Left lobe of liver (tissue), 2 donors: ENCODE measurements around the gene PSMD2. TPM values are rescaled to one million over a fixed set of nuclear protein-coding genes. Genes with fewer than 3 reads are reported as not detected.
"Not testable (repeated sequence)": the region's sequence is repeated elsewhere in the genome, so short reads cannot be mapped to it uniquely, and the experiment has no call there.

Experiments used
- ATAC-seq: fragments of 200-7000 bp; cut with Tn5 transposase; one replicate; pipeline ENCODE4 v1.9.1; 2020; ENCODE audit warnings: mild to moderate bottlenecking, moderate library complexity
- DNase-seq: peaks from one replicate; pipeline ENCODE4 v3.0.0-alpha.2; 2020; ENCODE audit warnings: low spot score
- total RNA-seq: library from RNA; stranded (reverse); gene quantifications from one replicate; pipeline ENCODE4 v1.2.1, GENCODE V29; 2021
- donor health status: DM: no; HTN: no; CAD: no; lungs with moderate emphysema.
- donor health status: DM: no; HTN: yes; CAD: no.

Gene PSMD2
- total RNA-seq, 1 donor from 2014 or later = 94.1 TPM

DNA sequence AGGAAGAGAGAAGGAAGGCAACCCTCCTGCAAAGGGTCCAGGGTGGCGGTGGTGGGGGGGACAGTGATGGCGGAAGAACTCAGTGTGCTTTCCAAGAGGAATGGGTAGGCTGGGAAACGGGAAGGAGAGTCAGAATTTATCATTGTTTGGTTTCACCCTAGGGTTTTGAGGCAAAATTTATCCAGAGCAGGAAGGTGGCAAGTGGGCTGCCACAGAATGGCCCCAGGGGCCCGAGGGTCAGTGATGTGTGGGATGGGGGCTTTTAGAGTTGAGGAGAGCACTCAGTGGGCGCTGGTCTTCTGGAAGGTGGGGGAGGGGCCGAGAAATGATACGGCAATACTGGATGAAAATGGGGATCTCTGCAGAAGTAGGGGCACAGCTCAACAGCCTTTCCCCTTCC is 38.9 kb downstream of the PSMD2 start:
- DNase-seq (peak; percentile 42), ATAC-seq (no peak)

GRCh38 chr3:184338511-184338945 is 39.5 kb downstream of the PSMD2 start:
- DNase-seq (peak; percentile 51), ATAC-seq (no peak)

DNA sequence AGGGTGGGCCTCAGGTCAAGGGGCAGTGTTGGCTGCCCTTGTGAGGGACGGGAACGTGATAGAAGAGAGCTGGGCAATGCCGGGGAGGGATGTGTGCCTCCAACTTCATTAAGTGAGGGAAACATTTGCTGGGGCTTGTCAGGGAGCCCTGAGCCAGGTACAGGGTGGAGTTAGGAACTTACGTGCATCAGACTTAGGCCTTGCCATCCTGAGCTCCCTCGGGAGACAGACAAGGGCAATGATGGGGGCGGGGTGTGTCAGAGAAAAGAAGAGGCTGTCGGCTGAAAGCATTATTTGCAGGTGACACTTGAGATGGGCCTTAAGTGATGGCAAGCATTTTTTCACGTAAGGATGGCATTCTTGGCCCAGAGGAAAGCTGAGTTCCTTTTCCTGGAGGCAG is 40.0 kb downstream of the PSMD2 start:
- DNase-seq = no peak
- no peak for ATAC-seq

GRCh38 chr3:184339451-184340135 is 40.6 kb downstream of the PSMD2 start:
- not testable (repeated sequence) for ATAC-seq, DNase-seq

GRCh38 chr3:184341925-184342324 is 42.9 kb downstream of the PSMD2 start:
- DNase-seq (no peak), ATAC-seq (no peak)

DNA sequence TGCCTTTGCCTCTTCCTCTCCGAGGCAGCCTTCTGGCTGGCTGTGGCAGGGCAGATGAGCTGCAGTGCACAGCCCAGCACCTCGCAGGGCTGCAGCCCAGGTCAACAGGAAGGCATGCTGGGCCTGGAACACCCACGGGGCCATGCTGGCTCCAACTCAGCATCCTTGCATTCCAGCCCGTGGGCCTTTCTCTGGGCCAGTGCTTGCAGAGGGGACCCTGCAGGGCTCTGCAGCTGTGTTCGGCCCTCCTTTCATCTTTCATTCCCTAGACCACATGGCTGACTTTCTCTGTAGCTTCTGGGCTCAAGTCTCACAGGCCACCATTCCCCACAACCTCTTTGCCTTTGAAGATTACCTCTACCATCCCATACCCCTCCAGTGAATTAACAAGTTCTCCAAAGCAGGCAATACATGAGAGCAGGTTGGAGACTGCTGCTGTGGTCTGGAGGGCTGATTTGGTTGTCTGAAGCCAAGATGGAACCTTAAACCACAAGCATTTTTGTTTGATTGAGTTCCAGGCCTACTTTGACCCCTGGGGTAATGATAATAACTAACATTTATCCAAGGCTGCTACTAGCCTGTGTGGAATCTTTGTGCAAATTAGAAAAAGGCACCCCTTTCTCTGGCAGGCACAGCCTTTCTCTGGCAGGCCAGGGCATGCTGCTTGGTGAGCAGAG is 44.3 kb downstream of the PSMD2 start:
- DNase-seq (no peak), ATAC-seq (no peak)

DNA sequence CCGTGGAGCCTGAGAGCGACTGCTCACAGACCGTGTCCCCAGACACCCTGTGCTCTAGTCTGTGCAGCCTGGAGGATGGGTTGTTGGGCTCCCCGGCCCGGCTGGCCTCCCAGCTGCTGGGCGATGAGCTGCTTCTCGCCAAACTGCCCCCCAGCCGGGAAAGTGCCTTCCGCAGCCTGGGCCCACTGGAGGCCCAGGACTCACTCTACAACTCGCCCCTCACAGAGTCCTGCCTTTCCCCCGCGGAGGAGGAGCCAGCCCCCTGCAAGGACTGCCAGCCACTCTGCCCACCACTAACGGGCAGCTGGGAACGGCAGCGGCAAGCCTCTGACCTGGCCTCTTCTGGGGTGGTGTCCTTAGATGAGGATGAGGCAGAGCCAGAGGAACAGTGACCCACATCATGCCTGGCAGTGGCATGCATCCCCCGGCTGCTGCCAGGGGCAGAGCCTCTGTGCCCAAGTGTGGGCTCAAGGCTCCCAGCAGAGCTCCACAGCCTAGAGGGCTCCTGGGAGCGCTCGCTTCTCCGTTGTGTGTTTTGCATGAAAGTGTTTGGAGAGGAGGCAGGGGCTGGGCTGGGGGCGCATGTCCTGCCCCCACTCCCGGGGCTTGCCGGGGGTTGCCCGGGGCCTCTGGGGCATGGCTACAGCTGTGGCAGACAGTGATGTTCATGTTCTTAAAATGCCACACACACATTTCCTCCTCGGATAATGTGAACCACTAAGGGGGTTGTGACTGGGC is 45.7 kb downstream of the PSMD2 start:
- DNase-seq (no peak), ATAC-seq (no peak)

GRCh38 chr3:184345317-184346144 is 46.5 kb downstream of the PSMD2 start:
- peak; percentile 94 for ATAC-seq
- DNase-seq = peak; percentile 76

GRCh38 chr3:184346480-184347190 is 47.6 kb downstream of the PSMD2 start:
- DNase-seq (peak; percentile 45), ATAC-seq (no peak)

- ATAC-seq (no peak), DNase-seq (no peak)
Measured at GRCh38 chr3:184347321-184348056, 48.4 kb downstream of the PSMD2 start.

DNA sequence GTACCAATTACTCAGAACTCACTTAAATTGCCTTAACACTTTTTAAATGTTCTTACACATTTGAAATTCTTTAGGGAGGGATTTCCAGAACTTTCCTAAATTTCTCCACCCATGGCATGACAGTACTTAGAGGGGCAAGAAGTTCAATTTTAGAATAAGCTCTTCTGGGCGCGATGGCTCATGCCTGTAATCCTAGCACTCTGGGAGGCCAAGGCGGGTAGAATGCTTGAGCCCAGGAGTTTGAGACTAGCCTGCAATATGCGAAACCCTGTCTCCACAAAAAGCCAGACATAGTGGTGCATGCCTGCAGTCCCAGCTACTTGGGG is 49.0 kb downstream of the PSMD2 start:
- ATAC-seq (no peak), DNase-seq (no peak)

- no peak for ATAC-seq
- DNase-seq = no peak
Measured at GRCh38 chr3:184349563-184350470, 50.8 kb downstream of the PSMD2 start.

GRCh38 chr3:184350618-184351017 is 51.6 kb downstream of the PSMD2 start:
- no peak for ATAC-seq
- no peak for DNase-seq

- ATAC-seq (no peak), DNase-seq (no peak)
Measured at GRCh38 chr3:184351511-184352148, 52.6 kb downstream of the PSMD2 start.

DNA sequence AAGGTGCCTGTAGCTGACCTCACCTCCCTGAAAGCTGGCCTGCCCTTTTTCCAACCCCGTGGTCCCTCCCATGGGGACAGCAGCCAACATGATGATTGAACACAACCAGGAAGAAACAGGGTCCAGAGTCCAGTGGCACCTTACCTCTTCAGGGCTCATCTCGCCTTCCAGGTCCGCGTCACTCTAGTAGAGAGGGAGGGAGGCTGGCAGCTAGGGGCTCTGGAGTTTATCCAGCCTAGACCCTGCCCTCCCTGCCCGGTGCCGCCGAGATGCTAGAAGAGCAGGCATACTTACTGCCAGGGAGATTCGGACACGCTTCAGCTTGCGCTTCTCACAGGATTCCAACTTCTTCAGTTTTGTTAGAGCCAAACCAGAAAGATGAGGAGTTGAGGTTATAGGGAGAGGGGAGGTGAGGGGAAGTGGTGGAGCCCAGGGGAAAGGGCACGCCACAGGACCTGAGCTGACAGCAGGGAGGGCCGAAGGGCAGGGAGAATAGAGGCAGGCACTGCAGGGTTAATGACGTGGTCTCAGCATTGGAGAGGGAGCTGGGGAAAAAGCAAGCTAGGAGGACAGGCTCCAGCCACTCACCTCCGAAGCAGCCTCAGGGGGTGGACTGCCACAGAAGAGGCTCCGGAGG is 53.2 kb downstream of the PSMD2 start:
- DNase-seq (peak; percentile 85), ATAC-seq (peak; percentile 89)

DNA sequence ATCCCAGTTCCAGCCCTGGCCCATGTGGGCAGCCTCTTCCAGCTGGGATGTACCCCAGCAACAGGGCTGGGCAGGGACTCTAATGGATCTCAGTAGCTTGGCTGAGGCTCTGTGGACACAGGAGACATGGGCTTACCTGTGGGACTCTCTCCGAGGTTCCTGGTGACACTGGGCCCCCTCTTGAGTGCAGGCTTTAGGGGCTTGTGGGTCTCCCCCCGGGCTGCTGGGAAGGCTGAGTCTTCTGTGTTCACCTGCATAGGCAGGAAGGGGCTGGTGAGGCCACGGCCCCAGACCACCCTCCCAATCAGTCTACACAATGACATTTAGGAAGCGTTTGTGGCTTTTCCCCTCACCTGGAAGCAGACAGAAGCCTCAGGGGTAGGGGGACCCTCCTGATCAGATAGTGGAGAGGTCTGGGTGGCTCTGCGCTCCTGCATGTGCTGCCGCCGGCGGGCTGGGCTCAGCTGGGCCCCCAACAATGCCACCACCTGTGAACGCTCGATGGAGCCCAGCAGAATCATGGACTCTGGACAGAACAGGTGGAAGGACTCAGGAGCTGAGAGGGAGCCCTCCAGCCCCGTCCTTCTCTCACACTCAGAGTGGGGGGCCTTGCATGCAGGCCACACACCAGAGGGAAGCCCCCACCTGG is 54.0 kb downstream of the PSMD2 start:
- DNase-seq (no peak), ATAC-seq (peak; percentile 8)

- no peak for ATAC-seq
- DNase-seq = no peak
Measured at GRCh38 chr3:184353546-184353941, 54.5 kb downstream of the PSMD2 start.
